NCI-H345 treated with DMSO at 0.1 percent for 48 hours (cell line): ENCODE measurements around the gene EPGN.

Experiments
- DNase-seq: peaks from one replicate; lab custom pipeline; 2025; ENCODE audit not compliant: unreplicated experiment; lab: John Stamatoyannopoulos, UW

Gene EPGN, protein sequence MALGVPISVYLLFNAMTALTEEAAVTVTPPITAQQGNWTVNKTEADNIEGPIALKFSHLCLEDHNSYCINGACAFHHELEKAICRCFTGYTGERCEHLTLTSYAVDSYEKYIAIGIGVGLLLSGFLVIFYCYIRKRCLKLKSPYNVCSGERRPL

DNA sequence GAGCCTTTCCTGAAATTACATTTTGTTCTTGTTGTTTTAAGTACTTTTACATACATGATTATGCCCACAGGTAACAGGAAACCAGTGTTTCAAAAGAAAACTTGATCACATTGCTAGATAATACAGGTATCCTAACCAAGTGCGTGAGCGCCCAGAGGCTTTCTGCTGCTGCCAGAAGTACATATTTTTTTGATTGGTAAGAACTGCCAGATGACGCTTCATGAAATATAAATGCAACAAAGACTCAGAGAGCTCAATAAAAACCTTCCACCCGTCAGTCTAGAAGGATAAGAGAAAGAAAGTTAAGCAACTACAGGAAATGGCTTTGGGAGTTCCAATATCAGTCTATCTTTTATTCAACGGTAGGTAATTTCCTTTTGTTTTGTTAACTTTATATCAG, at the start of gene EPGN:
Gene EPGN (plus strand): TSS at position 256 of the 400 bp plus-strand sequence. CDS start 64 bp downstream, at position 320.
- DNase-seq: no peak

DNA sequence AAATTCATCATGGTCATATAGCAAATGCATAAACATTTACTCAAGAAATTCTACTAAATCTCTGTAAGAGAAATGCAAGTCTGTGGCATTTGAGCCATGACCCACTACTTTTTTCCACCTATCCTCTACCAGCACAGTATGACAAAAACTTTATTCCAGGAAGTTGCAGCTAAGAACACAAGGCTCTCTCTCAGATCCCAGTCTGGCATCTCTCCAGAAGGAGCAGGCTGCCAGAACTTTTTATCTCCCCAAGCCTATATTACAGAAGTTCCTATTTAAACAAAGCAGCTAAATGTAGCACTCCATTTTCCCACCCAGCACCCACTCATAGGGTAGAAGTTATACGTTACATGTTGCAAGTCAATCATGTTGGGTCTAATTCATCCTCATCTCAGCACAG, 49.3 kb upstream of the EPGN start:
- DNase-seq: no peak

DNA sequence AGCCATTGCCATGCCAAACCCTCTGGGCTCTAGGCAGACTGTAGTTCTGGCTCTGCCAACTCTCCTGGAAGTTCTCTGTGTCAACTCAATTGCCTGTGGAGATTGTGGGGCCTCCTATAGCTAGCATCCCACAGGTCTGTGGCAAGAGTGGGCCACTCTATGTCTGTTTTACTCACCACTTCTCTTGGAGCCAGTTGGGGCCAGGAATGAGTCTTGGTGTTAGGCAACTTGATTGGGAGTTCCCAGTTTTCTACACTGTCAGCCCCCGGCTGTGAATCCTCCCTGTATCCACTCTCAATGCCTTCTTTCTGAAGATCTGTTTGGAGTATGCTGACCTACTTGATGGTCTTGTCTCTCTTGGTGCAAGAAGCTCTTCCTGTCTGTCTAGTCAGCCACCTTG, 48.2 kb upstream of the EPGN start:
- no peak for DNase-seq

DNA sequence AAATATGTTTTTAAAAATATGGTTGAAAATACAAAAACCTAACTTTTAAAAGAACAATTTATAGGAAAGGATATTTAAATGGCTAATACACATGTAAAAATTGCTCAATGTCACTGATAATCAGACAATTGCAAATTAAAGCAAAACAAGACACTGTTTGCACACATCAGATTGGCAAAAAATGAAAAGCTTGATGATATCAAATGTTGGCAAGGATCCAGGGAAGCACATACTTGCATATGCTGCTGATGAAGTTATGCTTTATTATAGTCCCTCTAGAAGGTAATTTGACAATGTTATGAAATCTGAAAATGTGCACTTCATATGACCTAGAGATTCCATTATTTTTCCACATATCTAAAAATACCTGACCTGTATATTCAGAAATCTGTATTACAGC, 45.7 kb upstream of the EPGN start:
- DNase-seq: no peak

DNA sequence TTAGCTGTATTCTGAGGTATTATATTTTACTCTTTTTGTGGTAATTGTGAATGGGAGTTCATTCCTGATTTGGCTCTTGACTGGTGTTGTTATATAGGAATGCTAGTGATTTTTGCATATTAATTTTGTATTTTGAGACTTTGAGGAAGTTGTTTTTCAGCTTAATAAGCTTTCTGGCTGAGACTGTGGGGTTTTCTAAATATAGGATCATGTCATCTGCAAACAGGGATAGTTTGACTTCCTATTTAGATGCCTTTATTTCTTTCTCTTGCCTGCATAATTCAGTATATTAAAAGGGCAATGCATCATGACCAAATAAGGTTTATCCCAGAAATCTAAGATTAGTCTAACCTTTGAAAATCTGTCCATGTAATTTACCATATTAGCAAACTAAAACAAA, 44.7 kb upstream of the EPGN start:
- no peak for DNase-seq

DNA sequence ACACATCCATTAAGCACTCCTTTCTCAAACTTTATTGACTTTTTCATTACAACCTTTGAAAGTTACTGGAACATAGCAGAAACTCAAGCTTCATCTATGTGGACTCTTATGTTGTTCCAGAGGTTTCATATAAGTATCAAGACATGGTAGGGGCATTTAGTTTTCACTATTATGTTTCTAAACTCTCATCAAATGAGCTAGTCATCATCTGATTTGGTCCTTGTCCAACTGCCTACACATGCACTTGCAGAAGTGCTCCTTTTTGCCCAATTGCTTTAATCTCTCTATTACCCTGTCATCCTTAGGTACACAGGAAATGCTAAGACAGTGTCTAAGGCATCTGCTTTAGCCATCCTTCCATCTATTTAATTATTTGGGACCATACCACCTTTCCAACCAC, 42.2 kb upstream of the EPGN start:
- DNase-seq: no peak

DNA sequence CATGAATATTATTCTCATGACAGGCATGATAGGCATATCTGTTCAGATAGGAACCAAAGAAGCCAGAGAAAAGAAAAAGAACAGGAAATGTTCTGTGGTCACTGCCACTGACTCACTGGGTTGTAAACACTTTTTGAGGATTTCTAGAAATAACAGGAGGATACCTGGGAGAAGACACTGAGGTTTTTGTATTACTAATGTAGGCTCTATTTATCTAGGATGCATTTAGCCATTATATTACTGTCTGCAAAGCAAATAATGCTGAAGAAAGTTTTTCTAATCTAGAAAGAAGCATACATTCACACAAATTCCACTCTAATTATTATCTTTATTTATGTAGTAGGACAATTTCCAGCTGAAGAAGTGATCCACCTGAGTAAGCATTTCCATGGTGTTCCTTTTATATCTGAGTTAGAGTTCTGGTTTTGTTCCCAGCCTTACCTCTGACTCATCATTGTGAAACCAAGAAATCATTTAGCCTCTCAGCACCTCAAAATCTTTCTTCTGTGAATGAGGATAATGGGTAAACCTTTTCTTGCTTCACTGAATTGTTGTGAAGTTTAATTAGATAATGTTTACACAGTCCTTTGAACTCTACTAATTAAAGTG, 40.2 kb upstream of the EPGN start:
- no peak for DNase-seq

DNA sequence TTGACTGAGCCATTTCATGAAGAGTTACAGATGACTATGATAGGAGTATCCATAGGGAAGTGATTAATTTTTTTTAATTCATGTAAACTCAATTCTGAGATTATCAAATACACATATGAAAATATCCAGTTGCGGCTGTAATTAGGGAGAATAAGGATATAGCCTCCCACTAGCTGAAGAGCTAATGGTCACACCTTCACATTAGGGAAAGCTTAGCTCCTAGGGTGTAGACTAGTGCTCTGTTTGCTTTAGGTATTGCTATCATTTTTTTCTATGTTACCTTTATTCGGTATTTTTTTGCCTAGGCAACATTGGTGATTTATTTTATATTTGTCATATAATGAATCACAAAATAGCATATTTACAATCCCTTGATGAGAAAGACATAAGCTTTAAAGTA, 39.6 kb upstream of the EPGN start:
- no peak for DNase-seq

DNA sequence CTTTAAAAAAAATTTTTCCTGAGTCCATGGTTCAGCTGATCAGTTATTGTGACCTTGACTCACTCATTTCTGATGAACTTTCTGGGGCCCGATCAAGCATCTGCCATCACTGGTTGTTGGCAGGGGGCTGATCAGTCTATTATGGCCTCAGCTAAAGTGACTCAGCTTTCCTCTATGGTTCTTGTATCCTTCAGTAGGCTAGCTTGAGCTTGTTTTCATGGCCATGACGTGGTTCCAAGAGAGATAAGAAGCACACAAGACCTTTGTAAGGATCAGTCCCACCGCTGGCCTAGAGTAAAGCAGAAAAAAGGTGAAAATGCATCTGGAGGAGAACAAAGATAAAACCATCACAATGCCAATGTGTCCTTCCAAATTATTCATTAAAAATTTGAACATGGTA, 29.8 kb upstream of the EPGN start:
- DNase-seq: no peak

DNA sequence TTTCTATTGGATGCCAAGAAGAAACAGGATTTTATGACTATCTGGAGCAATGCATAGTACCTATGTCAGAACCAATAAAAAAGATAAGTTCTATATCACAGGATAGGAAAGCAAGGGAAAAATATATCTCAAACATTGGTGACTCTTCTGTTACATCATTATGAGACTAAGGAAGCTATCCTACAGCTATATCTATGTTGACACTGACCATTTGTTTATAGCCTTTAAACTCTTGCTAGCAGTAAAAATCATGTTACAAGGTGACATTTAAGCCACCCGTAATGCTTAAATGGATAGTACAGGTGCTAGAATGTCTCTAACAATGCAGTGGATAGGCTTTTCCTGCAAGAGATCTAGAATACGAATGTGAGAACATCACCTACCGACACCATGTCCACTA, 28.6 kb upstream of the EPGN start:
- DNase-seq: no peak

DNA sequence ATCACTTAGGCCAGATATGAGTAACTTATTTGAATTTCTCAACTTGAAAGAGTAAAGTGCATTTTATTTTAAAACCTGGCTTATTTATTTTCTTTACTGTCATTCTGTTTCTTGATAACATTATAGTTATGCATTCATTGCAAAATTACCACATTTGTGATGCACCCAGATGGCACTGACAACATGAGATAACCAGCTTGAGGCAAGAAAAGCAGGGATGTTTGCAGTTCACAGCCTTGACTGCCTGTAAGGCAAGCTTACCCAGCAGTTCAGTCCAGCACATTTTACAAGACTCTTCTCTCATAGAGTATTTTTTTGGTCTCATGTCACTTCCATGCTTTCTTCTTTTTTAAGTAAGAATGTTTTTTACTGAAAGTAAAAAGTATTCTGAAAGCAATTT, 25.3 kb upstream of the EPGN start:
- DNase-seq: no peak

DNA sequence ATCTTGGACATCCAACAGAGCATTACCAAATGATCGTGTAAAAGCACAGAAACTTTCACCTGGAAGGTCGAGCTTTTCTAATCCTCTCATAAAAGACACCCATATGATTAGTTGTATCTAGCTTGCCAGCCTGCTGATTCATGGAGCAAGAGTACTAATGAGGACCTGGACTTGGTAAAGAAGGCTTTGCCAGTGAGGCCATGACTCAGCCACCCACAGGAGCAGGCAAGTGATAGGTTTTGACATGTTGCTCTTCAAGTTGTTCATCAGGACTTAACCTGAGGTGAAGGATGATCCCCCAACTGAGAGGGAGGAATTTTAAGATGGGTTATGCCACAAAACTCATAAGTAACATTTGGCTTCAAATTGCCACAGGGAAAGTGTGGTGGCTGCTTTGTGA, 24.7 kb upstream of the EPGN start:
- DNase-seq: no peak

DNA sequence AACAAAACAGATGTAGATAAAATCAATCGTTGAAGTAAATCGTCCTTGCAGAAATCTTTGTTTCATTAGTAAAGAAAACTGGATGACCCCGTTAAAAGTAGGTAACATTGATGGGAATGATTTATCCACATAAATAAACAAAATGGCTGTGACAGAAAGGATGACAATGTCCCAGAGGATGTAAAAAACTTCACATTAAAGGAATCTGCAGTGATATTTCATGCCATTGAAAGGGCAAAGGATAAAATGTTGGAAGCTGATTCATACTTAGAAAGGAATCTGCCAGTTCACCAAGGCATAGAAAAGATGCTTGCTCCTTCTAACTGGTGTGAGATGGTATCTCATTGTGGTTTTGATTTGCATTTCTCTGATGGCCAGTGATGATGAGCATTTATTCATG, 24.2 kb upstream of the EPGN start:
- no peak for DNase-seq

DNA sequence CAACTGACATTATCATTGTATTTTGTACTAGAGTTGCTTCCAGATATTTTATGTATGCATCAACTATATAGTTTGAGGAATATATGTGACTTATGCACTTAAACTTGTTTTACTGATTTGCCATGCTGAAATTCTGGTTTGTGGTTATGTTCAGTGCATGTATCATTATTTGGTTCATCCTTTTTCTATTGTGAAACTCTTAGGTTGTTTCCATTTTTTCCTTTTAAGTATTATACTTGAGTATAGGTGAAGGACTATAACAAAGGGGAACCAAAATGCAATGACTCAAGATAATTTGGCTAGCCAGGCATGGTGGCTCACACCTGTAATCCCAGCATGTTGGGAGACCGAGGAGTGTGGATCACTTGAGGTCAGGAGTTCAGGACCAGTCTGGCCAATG, 21.1 kb upstream of the EPGN start:
- DNase-seq: no peak

DNA sequence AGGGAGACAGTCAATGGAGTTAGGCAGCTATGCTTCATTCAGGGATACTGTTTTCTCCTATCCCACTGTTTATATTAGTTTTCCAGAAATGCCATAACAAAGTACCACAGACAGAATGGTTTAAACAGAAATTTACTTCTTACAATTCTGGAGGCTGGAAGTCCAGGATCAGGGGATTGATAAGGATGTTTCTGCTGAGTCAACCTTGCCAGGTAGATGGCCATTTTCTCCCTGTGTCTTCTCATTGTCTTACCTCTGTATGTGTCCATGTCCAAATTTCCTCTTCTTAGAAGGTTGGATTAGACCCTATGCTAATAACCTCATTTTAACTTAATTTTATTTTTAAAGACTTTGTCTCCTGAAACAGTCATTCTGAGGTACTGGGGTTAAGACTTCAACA, 20.5 kb upstream of the EPGN start:
- DNase-seq: no peak

DNA sequence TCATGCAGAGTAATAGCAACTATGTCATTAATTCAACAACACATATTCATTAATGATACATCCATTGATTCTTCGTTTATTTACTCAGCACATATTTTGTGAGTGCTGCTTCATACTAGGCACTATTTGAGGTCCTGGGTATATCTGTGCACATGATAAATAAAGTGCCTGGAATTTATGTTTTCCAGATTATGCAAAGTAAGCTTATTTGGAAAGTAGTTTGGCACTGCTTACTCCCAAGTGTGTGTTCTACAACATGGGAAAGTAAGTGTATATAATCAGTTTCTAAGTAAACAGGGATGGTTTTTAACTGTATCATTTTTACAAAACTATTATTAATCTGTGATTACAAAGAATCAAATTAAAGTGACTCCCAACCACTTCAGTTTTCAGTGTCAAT, 16.8 kb upstream of the EPGN start:
- DNase-seq: no peak

DNA sequence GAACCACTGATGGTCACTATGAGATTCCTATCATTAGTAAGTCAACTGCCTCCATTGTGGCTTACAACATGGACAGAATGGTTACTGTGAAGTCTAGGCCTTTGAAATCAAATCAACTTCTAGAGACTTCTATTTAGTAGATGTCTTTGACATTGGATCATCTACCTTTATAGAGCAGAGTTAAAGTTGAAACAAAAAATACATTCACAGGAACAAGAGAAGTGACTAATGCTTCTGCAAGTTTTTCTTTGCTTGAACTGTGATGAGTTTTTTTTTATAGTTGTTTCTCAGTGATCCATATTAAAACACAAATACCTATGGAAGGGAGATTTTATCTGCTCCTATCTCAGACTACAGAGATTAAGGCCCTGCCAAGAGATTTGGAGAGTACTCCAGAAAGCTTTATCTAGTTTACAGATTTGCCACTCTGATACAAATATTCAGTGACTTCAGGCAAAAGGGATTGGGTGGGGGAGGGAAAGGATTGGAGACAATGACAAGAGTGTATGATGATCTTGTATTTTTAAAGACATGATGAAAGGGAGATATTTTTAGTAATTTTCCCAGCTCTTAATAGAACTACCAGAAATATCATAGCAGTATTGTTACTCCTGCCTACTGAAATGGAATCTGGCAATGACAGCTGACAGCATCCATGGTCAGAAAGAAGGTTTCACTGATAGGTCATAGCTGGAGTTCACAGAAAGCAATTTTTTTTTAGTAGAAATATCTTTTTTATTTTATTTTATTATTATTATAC, 16.0 kb upstream of the EPGN start:
- no peak for DNase-seq

DNA sequence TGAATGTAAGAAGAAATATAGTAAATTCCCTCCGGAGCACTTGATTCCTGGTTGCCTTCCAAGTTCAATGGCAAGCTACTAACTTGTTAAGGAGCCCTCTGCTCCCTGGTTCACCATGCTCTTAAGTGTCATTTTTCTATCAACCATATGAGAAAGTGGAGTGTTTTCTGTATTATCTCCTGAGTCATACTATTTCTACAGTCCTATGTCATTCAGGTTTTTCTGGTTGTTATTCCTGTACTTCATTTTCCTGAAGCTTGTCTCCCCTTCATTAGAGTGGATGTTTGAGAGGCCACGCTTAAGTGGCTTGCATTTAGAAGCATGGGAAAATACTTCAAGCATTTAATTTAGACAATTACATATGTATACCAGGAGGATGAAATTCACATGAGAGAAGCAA, 14.7 kb upstream of the EPGN start:
- DNase-seq: no peak

DNA sequence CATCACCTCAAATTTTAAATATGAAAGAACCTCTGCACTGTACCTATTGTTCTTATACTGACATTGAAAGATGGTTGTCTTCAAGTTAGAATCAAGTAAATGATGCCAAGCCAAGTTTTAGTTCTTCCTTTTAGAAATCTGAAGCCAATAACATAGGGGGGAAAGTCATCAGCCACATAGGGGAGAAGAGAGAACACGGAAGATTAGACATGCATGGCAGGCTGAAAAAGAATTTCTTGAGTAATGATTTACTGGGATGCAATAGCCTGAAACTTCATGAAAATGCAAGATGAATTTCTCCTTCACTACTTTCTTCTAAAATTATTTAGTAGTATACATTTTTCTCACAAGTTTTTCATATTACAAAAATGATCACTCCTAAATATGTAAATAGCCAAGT, 13.6 kb upstream of the EPGN start:
- no peak for DNase-seq

DNA sequence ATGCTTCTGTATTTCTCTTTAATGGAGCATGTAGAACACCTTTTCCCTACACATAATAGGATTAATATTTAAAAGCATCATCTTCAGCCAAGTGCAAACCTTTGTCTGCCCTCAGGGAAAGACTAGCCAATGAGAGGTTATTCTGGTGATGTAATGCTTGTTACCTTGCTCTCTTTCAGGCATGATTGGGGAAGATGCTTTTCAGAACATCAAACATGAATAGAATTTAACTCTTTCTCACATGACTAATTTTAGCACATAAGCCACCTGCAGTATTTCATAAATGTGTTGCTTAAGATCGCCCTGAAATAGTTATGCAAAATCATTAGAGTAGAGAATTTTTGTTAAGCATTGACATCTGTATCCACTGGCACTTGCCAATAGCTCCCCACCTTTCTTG, 10.7 kb upstream of the EPGN start:
- DNase-seq: no peak

DNA sequence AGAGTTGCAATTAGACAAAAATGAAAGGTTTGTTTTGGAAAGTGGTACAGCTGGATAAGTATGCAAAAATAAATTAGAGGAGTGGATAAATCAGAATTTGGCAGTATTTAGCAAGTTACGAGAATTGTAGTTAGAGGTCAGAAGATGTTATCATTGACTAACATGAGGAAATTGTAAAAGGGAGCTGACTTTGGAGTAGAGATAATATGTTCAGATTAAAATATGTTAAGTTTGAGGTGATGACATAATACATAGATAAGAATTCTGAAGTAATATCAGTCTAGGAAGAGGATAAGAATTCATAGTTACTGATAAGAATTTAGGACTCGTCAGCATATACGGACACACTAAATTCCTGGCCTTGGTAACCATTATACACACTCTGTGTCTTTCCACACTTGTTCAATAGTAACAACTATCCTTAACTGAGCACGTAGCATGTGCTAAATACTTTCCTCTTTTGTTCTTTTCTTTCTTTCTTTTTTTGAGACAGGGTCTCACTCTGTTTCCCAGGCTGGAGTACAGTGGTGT, 4.1 kb upstream of the EPGN start:
- no peak for DNase-seq

DNA sequence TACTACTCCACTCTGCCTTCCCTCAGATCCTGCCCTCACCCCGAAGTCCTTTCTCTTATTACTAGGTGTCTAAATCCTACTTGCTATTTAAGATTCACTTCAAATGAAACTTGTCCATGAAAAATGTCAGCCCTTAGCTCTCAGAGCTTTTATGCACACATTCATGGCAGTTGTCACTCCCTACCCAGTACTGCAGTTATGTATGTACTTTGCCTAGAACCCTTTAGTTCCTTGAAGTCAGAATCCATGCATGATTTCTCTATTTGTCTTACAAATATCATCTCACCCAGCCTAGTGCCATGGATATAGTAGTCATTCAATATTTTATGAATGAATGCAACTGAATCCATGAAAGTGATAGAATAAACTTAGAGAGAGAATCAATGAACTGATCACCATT, 3.3 kb upstream of the EPGN start:
- DNase-seq: no peak

DNA sequence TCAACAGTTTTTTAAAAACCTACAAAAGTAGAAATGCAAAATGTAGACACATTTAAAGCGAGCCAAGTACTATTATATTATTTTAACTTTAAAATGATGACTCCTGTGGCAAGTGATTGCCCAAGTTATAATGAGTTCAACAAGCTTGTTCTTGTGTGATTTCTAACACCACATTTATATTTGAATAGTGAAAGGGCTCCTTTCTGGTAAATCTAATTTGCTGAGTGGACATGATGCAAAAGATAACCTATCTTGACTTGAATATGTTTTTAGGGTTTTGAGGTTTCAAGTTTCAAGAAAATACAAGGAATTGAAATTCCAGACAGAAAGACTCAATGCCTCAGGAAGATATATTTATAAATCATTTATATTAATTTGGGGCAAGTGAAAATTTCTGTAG, 1.1 kb upstream of the EPGN start:
- DNase-seq: no peak
